Stimulated activated CD8-positive, alpha-beta memory T cell treated with anti-CD3 and anti-CD28 coated beads, Interleukin-7, amount 100 ng/mL, for 4 hours (primary cell): ENCODE measurements around the gene SFMBT2.
A peak's percentile ranks its signal among the peaks of the same experiment; 100 is the strongest.

Experiments used
- DNase-seq, 2 donors: peaks; one replicate each; pipeline ENCODE4 v3.0.0-alpha.2; 2020; ENCODE audit warnings: low read depth in 2 of 2

SFMBT2 gene

DNA sequence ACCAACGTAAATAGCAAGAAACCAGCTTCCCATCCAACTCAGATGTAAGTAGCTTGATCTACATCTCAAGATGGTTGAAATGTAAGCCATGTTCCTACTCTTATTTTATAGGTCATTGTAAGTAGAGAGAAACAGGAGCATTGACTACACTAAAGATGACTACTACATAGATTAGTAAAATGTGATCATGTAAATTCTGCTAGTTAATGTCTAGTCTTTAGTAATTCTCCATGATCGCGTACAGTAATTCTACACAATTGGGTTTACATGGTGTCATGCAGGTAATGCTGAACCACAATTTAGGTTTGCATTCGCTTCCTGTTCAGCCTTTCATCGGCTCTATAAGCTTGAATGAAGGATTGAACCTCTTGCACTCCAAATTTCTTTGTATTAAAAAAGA is 14.9 kb upstream of the SFMBT2 start:
- no peak for DNase-seq

DNA sequence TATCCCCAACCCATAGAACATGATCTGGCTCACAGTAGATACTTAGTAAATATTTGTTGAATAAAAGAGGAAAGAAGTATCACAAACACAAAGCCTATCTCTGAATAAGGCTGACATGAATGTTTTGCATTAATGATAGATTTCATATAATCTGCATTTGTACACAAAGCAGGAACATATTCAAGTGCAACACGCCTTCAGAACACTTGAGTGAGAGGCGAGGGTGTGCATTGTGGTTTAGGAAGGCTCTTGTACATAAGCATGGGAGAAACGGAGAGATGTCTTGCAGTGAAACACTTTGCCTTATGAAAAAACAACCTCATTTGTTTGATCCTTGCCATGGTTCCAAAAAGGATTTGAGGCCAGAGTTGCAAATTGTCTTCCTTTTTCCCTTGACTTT is 14.1 kb upstream of the SFMBT2 start:
- no peak for DNase-seq

DNA sequence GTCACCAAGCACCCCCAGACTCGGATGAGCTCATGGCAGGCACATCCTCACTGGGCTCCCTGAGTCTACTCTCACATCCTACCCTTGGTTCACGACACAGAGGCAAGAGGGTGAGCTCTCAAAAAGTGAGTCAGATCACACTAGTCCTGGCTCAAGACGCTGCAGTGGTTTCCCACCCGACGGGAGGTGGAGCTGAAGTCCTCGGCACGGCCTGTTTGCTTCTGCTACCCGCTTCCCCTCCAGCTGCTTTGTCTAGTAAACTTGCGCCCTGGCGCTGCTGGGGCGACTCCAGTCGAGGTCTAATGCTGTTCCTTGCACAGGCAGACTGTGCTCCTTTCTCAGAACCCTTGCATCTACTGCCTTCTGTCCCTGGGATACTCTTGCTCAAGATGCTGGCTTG is 13.5 kb upstream of the SFMBT2 start:
- peak in 1 of 2 donors; percentile 33 for DNase-seq

DNA sequence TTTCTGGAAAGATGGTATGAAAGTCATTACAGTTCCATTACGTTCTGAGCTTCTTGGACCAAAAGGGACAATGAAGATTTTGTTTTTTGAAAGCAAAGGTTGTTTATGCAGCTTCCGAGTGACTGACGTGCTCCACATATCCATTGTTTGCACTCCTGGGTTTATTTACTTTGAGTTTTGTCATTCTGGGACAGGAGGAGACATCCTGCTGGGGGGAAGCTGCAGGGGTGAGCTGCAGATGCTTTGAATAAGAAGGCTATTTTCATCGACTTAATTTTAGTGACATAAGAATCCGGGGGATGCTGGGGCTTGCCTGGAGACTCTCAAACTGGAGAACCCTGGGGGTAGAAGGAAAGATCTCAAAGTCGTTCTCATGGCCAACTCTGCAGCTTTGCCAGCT is 12.7 kb upstream of the SFMBT2 start:
- DNase-seq = no peak

DNA sequence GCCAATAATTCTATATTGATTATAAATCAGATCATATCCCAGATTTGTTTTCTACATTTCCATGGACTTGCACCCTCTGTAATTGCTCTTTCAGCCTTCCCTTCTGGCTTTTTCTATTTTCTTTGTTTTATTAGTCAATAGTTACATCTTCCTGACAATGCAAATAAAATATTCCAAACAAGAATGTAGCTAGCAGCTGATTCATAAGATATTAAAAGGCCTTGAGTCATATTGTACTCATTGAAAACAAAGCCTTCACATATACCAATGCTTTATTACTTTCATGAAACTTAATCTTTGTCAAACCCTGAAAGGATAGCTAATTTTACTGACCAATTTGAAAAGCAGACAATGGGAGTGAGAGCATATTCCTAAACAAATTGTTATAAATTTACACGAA is 10.7 kb upstream of the SFMBT2 start:
- no peak for DNase-seq

DNA sequence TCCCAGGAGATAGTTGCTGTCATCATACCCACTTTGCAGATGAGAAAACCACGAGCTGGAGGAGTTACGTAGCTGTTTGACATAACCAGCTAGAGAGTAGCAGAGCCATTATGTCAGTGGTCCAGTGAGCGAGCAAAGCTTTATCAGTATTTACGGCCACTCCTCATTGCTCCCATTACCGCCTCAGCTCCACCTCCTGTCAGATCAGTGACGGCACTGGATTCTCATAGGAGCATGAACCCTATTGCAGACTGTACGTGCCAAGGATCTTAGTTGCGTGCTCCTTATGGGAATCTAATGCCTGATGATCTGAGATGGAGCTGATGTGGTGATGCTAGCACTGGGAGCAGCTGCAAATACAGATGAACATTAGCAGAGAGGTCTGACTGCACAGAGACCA is 9.2 kb upstream of the SFMBT2 start:
- DNase-seq = no peak

DNA sequence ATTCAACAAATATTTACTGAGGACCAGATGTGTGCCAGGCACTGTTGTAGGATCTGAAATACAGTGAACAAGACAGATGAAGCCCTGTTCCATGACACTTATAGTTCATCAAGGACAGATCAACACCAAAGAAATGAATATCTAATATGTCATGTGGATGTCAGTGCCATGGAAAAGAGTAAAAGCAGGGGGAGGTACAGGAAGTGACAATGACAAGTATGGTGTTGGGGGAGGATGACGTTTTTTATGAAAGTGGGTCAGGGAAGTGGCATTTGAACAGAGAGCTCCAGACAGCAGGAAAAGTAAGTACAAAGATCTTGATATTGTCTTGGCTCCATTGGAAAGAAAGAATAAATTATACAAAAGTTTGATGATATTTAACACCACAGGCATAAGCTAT is 7.0 kb upstream of the SFMBT2 start:
- DNase-seq = no peak

DNA sequence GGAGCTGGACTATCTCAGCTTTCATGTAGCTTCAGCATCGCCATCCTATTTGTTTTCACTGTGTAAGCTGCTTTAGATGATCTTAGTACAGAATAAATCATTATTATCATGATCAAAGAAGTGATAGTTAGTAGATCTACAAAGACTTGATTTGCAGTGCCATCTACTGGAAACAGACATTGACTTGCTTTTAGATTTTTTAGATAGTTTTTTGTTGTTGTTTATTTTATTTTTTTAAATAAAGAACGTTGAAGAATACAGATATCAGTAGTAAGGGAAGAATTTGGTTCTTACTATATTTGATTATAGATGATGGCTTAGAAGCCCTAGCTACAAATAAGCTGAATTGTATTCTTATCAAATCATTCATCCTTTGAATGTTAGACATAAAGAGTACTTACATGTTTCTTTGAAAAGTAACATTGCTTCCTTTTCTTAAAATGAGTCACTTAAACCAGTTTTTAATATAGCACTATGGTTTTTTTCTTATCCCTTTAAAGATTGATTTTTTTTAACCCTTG is 6.3 kb upstream of the SFMBT2 start:
- DNase-seq = no peak

DNA sequence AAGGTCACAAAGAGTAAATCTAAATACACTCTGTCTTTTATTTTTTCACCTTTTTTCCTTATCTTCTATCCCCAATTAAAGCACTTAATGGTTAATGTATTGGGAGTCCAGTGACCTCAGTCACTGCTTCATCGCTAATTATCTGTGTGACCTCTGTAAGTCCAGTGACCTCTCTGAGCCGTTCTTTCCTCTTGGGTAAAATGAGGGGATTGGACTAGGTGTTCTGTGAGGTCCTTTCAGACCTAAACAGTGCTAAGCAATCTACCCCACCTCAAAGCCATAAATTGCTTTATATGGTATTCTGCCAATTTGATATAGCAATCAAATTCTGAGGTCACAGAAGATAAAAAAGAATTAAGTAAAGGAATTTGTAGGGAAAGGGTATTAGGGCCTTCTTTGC is 3.9 kb upstream of the SFMBT2 start:
- DNase-seq = no peak

DNA sequence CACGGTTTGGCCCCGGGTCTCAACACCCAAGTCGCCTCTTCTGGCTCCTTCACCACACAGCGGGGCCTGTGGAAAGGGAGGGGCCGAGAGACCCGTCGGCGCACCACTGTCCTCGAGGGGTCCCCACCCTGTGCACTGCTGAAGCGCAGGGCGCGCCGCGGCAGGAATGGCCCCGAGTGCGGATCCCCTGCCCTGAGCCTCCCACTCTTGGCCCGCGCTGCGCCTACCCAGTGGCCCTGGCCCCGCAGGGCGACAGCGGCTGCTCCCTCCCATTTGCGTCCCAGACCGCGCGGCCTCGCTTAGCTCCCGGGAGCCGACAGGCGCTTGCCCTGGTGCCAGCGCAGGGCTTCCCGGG is 2.1 kb upstream of the SFMBT2 start:
- DNase-seq = peak in 1 of 2 donors; percentile 8

DNA sequence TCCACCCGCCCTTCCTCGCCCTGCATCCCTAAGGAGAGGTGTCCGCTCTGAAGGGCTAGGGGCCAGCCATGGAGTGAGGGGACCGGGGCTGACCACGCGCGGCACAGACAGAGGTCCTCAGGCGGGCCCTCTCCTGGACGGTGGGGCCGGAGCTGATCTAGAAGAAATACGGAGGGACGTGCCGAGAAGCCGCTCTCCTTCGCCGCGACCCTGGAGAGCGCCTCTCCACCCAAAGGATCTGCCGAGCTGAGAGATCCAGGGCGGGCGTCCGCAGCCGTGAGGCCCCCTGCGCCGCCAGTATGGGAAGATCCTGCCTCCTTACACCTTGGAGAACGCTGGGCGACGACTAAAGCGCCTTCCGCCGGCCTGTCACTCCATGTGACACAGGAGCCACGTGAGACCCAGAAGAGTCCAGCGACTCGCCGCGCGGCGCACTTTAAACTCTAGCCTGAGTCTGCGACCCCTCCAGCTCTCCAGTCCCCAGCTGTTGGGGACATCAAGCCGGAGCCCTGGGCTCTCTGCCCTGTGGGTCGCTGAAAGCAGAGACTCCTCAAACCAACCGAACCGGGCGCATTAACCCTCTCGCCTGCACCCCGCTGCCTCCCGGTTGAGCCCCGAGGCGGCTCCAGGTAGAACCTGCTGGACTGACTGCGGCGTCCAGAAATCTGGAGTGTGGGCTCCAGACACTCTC is 1.5 kb upstream of the SFMBT2 start:
- DNase-seq = no peak

DNA sequence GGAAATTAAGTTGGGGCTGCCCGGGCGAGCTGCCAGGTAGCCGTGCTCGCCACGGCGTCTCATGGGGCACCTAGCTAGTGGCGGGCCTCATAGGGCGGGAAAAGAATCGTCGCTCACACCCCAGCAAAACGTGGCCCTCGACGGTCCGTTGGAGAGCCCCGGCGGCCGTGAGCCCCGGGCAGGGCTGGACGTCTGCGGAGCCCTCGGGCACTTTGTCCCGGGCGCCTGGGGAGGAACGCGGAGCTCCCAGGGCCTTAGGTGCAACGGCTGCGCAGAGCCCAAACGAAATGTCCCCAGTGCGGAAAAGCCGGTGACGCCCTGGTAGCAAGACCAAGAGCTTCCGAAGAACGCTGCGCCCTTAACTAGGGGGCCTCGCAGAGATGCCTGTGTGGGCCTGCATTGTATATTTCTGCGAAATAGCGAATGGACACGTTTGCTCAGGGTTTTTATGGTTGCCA is 866 bp upstream of the SFMBT2 start:
- DNase-seq = peak in 1 of 2 donors; percentile 21

DNA sequence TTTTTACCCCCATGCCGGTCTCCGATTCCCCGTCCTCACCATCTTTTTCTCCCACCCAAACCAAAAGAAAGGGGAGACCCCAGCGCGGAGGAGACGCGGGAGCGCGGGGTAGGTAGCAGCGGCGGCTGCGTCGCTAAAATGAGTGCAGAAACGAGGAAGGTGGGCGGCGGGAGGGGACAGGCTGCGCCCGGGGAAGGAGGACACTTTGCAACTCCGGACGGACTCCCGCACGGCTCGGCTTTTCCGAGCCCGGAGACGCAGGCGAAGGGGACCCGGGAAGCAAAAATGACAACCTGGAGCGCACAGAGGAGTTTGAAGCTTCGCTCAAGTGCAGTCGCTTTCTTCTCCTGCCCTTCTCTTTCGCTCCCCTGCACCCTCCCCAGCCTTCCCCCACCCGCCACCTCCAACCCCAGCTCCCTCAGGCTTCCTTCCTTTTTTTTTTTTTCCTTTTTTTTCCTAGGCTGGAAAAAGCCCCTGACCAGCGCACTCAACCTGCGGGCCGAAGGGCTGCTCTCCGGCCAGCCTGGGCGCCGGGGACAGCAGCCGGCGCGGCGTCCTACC is 453 bp downstream of the SFMBT2 start:
- DNase-seq = peak in 1 of 2 donors; percentile 41

DNA sequence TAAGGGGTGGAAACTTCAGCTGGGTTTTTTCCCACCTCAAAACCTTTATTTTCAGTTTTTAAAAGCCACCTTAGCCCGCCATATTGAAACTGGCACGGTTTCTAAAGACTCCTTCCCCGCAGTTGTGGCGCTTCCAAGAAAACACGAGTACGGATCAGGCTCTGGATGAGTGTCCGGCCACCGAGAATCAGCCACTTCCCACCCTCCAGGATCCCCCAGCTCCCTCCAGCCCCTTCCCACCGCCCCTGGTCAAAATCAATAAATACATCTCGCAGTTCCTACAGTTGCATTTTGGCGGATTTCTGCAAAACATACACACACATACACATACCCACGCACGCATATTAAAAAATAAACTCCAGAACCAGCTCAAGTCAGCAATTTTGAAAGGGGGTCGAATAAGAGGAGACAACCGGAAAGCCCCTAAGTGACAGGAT is 1.1 kb downstream of the SFMBT2 start:
- DNase-seq = no peak

DNA sequence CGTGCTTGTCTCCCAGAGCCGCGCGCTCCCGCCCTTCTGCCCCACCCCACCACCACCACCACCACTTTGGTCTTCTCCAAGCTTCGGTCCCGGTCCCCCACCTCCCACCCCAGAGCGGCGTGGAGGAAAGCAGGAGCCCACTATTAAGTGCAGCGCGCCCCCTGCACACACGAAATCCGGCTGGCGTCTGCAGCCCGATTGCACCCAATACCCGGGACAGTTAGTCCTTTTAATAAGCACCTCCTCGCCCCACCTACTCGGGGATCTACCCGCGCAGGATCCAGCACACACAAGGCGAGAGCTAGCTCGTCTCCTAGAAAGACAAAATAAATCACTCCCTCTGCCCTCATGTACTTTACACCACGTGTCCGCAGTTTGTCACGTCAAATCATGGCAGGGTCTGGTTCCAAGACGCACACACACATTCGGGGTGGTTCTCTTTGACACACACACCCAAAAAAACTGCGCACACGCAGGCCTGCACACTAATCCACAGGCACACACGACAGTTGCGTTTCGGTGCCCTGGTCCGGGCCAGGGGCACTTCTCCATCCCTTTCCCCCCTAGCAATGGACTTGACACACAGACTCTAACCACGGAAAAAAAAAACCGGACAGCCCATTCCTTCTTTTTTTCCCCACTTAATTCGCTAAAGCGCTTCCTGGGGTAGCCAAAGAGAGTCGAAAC is 1.6 kb downstream of the SFMBT2 start:
- DNase-seq = peak; percentile 46 to 52

DNA sequence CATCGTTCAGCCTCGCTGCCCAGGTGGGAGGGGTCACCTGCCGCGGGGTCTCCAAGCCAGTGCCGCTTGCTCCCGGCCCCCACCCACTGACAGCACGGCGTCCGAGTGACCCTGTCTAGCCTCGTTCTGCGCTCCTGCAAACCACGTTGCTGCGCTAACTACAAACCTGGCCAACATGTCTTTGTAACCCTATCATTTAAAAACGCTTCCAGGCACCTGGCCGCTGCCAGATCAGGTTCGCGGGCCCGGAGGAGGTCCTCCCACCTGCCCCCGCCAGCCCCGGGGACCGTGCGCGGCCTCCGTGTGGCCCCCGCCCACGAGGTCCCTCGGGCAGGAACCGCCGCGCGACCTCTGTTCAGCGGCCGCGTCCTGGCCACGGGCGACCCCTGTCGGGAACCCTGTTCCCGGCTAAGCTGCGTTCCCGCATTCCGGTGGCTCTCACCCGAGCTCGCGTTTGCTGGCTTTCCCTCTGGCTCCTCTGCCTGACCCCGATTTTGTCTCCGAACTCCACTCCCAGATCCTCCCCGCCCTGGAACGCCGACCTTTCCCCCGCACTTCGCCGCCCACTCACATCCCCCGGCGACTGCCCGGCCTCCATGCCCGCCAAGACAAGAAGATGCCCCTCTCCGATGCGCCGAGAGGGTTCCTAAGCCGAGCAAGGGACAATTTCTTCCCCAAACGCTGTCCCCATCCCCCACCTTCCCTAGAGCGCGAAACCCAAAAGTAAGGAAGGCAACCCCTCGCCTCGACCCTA is 2.4 kb downstream of the SFMBT2 start:
- peak in 1 of 2 donors; percentile 60 for DNase-seq

DNA sequence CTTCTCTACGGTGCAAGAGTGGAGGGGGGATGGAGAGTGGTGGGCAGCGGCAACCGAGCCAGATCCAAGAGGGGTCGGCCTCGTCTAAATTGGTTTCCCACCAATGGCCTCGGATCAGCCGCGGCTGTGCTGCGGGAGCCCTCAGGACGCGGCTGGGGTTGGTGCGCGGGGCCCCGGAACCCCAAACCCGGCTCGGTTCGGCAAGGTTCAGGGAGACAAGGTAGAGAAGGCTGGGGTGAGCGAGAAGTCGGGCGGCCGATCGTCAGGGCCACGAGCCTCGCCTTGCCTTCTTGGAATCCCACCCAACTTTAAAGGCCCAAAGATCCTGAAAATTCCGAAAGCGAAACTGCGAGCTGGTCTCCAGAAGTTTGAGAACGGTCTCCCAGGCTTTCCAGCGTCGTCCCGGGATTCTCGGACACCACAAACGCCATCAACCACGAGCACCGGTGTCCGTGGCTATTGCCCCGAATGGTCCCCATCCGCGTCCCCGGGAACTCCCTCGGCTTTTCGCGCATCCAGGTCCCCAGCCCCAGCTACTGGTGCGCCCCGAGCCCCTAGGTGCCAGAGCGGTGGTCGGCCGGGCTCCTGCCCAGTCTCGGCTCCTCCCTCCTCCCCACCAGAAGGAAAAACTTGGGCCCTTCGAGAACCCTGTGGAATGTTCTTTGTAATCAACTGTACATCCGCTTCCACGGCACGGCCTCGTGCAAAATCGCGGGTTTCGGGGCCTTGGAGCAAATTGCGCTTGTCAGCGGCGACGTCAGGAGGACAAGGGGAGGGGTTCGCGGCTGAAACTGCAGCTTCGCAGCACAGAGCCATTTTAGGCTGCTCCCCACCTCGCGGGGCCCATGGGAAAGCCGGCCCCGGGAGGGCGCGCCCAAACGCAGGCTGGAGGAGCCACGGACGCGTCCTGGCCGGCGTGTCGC is 3.2 kb downstream of the SFMBT2 start:
- peak in 1 of 2 donors; percentile 46 for DNase-seq

DNA sequence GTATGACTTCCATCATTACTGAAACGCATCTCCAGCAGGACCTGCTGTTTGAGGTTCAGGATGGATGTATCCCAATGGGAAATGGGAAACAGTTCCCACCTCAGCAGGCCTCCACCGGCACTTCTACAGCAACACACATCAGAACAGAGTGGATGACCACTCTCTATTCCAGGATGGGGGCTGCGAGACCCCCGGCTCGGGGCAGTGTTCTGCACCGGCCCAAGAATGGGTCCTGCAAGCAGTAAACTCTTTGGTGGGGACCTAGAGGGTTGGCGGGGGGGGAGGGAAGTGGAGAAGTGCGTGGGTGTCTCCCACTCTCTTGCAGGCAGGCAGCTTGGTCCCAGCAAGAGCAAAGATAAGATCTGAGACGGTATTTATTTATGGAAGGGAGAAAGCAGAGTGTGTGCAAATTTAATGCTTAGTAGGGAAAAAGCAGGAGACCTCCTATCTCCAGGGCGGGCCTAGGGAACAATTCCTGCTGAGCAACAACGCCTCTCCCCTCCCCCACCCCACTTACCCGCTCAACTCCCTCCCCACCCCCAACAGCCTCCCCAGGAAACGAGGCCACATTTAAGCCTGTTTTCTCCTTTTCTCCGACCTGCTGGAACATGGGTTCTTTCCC is 4.0 kb downstream of the SFMBT2 start:
- DNase-seq = peak in 1 of 2 donors; percentile 16

DNA sequence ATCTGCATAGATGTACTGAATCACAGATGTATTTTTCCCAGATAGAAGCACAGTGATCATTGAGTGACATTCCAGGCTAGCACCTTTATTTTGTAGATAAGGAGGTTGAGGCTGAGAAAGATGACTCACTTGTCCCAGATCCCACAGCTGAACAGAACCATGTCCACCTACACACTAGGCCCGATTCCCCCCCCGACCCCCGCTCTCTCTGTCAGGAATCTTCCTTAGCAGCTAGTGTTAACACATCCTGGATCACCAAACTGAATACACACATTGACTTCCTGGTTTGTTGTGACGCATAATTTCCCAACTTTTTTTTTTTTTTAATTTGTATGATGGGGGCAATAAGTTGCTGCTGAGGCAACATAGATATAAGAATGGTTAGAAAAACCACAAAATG is 5.2 kb downstream of the SFMBT2 start:
- no peak for DNase-seq

DNA sequence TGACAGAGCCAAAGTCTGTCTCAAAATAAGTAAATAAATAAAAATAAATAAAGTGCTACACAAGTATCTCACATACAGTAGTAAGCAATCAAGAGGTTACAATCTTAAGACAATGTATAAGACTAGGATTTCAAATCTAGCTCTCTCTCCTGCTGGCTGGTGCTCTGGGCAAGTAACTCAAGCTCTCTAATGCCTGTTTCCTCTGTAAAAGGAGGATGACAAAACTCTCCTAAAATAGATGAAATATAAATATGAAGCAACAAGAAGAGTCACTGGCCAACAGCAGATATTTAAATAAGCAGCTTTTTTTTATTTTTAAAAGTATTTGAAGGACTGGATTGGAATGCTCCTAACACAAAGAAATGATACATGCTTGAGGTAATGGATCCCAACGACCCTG is 7.2 kb downstream of the SFMBT2 start:
- DNase-seq = no peak

DNA sequence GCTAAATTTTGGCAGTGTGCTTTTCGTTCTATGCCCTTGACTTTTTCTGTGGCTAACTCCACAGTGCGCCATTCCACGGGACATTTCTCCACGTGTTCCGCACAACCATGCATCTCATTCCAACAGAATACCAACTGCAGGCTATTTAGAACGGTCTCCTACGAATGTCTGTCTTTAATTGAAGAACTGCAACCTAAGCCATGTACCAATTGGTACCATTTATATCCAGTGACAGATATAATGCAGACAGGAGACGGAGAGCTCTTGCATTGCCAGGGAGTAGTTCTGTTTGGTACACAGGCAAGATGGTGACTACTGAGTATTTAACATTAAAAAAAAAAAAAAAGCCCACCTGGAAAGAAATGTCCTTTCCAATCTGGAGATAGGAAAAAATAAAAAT is 9.1 kb downstream of the SFMBT2 start:
- no peak for DNase-seq
